ENCODE measurements around the gene KCNG2. TPM values are rescaled to one million over a fixed set of nuclear protein-coding genes. Genes with fewer than 3 reads are reported as not detected.

The KCNG2 gene
- total and polyA plus RNA-seq, 2 experiments from 2014 or later: 0.13 to 0.52 TPM

GRCh38 chr18:79819064-79819967, 21.6 kb downstream of the KCNG2 start:
- Histone ChIP-seq H3K9me2 (ENCODE audit: insufficient read depth) (no peaks in the 10 kb centered on the region), H3K27me3 (ENCODE audit: insufficient read depth) (no peaks in the 10 kb centered on the region), H3K4me2 (no peak overlapping the region), H3K36me3 (ENCODE audit: insufficient read depth) (no peaks in the 10 kb centered on the region), H2AFZ (no peak overlapping the region), H3F3A (replicated peaks; ENCODE audit: low read depth) (no peaks in the 10 kb centered on the region), H4K20me1 (replicated peaks; ENCODE audit: insufficient read depth) (no peaks in the 10 kb centered on the region), H3K27ac (ENCODE audit: low read depth) (no peak overlapping the region), H3K79me2 (replicated peaks; ENCODE audit: insufficient read depth) (no peaks in the 10 kb centered on the region), H3K4me1 (ENCODE audit: insufficient read depth) (no peaks in the 10 kb centered on the region), H3K4me3 (no peak overlapping the region)
- ATAC-seq: no peak
- H3K9me3 Mint-ChIP-seq: no peaks in the 10 kb centered on the region
- peaks cover 6% of the 10 kb centered on the region for H3K27me3 Mint-ChIP-seq (ENCODE audit: insufficient read depth, low read depth, poor library complexity)
- H3K27ac Mint-ChIP-seq: no peak overlapping the region
- no peaks in the 10 kb centered on the region for H3K4me1 Mint-ChIP-seq
- no peak for DNase-seq (ENCODE audit: low spot score)
- no peak for TF ChIP-seq NANOG (IDR thresholded peaks at IDR 0.05; ENCODE audit: borderline replicate concordance)
- no peak for TF ChIP-seq STAT1 (IDR thresholded peaks at IDR 0.05; ENCODE audit: unreplicated experiment)
- TF ChIP-seq JUNB (IDR thresholded peaks at IDR 0.05; ENCODE audit: unreplicated experiment): no peak
- no peak for TF ChIP-seq CTCF (conservative IDR thresholded peaks at IDR 0.05; ENCODE audit: low read depth in 2 of 2)
- no peak for TF ChIP-seq ZNF331 (CRISPR knock-in tag; IDR thresholded peaks at IDR 0.05; ENCODE audit: low read depth)
- TF ChIP-seq EZH2 (IDR thresholded peaks at IDR 0.05; ENCODE audit: low read depth, unreplicated experiment): no peak
- TF ChIP-seq ZNF114 (CRISPR knock-in tag; IDR thresholded peaks at IDR 0.05): no peak
- TF ChIP-seq POLR2AphosphoS5 (IDR thresholded peaks at IDR 0.05; ENCODE audit: low read depth): no peak
- no peak for TF ChIP-seq CREB1 (CRISPR knock-in tag; IDR thresholded peaks at IDR 0.05; ENCODE audit: low read depth)
- no peak for TF ChIP-seq REST (IDR thresholded peaks at IDR 0.05; ENCODE audit: unreplicated experiment)
- no peak for TF ChIP-seq EZH2phosphoT487 (IDR thresholded peaks at IDR 0.05; ENCODE audit: unreplicated experiment)
- no peak for TF ChIP-seq ZNF462 (CRISPR knock-in tag; IDR thresholded peaks at IDR 0.05)
- TF ChIP-seq ETS1 (IDR thresholded peaks at IDR 0.05): no peak
- H3K4me3 Mint-ChIP-seq: no peak overlapping the region
- H3K36me3 Mint-ChIP-seq (ENCODE audit: low read depth): no peaks in the 10 kb centered on the region

Measured in GM23338 (cell line).